HG02588 (cell line): ENCODE results near the gene KRT86.
"Not testable (repeated sequence)": the region's sequence is repeated elsewhere in the genome, so short reads cannot be mapped to it uniquely, and the experiment has no call there.

Source experiments
- ATAC-seq: cut with Tn5 transposase; IDR thresholded peaks from one replicate; pipeline ENCODE4 v1.9.1; 2021; ENCODE audit warnings: mild to moderate bottlenecking, moderate library complexity; ENCODE audit not compliant: unreplicated experiment

The KRT86 gene

DNA sequence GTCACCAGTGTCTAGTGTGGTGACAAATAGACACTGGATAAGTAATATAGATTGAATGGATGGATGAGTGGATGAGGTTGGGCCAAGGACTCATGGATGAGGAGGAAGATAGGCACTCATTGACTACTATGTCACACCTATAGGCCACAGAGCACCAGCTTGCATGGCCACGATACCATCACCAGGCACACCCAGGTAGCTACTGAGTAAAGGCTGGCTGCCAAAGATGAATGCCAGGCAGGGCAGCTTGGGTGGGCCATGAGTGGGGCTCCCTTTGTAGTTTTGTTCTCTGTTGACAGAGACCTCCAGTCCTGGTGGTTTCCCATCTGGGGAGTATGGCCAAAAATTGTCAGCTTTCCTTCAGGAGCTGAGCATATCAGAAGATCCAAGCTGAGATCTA lies 57.9 kb downstream of the KRT86 start:
- ATAC-seq, result no peak

DNA sequence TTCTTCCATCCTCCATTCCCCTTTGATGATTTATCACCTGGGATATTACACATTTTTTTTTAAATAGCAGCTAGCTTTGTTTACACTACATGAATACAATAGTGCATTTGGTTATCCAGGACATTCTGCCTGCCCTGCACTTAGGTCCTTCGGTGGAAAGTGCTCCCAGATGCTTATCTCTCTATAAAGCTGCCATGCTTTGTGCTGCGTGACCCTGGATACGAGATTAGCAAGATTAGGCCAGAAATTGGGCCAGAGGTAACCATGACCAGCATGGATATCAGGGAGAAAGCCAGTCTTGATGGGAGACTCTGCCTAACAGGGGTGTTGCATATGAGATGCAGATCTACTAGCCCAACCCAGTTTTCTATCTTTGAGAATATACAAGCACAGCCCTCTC lies 58.9 kb downstream of the KRT86 start:
- ATAC-seq, result no peak

DNA sequence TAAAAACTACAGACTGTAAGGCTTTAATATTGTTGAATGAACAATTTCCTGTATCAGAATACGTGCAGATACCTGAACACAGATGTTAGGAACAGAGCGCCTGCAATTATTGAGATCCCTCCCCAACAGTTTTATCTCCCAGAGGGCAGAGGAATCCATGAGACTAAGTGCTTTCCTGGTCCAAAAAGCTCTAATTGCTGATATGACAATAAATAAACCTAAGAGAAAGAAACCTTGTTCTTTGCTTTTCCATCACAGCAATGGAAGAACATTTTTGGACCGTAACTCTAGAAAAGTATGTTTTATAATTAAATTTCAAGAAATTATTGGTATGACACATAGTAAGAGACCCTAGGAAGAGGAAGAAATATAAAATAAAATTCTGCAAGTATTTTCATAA lies 59.7 kb downstream of the KRT86 start:
- no peak for ATAC-seq

DNA sequence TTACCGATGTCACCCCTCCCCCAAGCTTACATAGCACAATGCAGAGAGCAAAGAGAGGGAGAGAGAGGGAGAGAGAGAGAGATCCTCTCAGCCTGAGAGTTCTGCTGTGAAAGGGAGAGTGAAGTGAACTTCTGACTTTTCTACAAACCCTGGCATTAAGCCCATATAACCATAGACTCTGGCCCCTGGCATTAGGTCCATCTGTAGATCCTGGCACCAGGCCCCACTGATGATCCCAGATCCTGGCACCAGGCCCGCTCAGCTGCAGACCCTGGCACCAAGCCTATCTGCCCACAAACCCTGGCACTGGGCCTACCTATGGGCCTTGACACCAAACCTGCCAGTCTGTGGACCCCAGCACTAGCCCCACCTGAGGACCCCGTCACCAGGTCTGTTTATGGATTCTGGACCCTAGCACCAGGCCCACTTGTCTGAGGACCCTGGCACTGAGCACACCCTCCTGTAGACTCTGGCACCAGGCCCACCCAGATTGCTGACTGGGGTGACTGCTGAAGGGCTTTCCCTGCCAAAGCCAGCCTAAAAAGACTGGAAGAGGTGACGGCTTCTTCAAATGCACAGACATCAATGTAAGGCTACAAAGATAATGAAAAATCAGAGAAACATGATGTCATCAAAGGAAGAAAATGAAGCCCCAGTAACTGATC lies 61.3 kb downstream of the KRT86 start:
- ATAC-seq, result no peak

DNA sequence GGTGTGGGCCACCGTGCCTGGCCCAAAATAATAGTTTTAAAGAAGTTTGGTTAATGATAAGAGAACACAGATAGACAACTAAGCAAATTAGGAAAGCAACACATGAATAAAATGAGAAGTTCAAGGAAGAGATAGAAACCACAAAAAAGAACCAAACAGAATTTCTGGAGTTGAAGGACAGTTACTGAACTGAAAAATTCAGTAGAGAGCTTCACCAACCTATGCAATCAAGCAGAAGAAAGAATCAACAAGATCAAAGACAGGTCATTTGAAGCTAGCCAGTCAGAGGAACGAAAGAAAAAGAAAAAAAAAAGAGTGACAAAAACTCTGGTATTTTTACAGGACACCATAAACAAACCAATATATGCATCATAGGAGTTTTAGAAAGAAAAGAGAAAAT lies 62.2 kb downstream of the KRT86 start:
- ATAC-seq, result no peak

DNA sequence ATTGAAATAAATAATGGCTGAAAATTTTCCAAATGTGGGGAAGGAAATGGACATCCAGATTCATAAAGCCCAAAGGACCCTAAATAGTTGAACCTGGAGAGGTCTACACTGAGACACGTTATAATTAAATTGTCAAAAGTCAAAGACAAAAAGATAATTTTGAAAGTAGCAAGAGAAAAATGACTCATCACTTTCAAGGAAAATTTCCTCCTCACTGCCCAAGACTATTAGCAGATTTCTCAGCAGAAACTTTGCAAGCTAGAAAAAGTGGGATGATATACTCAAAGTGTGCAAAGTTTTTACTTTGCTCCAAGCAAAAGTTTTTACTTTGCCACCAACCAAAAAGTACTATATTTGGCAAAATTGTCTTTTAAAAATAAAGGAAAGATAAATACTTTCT lies 62.6 kb downstream of the KRT86 start:
- no peak for ATAC-seq

DNA sequence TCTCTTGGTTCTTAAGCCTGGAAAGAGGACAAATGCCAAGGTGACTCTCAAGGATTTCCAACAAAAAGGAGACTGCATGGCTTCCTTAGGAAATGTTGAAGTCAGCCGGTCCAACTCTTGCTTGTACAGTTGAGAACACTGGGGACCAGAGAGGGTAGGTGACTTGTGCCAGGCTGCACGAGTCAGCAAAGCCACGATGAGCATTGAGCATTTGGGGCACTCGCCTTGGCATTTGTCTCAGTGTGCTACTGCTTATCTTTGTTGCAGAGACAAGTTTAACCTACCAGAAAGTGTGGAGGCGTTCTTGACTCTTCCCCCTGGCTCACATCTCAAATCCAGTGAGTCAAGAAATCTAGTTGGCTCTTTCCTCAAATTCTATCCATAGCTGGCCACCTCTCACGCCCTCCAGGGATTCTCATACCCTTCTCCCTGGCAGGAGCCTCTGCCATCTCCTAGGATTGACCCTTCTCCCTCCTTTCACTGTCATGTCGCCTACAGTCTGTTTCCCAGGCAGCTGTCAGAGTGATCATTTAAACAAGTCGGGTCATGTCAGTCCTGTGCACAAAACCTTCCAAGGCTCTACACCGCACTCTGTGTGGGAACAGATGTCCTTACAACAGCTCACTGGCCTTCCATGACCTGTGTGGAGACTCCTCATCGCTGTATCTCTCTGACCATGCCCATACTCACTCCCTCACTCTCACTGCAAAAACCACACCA lies 64.0 kb downstream of the KRT86 start:
- no peak for ATAC-seq

DNA sequence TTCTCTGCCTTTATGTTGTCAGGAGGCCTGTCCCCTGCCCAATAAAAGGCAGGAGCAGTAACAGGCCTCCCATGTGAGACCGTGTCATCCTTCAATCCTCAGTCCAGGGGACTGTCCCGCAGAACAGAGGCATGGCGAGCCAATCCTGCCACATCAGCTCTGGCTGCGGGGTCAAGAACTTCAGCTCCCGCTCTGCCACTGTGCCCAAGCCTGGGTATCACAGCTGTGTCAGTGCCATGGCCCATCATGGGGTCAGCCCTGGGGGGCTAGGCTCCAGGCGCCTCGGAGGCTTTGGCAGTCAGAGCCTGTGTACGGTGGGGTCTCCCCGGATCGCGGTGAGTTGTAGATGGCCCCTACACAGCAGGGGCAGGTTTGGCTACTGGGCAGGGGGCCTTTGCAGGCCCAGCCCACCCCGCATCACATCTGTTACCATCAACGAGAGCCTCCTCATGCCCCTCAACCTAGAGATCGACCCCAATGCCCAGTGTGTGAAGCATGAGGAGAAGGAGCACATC lies 66.7 kb downstream of the KRT86 start:
- no peak for ATAC-seq

DNA sequence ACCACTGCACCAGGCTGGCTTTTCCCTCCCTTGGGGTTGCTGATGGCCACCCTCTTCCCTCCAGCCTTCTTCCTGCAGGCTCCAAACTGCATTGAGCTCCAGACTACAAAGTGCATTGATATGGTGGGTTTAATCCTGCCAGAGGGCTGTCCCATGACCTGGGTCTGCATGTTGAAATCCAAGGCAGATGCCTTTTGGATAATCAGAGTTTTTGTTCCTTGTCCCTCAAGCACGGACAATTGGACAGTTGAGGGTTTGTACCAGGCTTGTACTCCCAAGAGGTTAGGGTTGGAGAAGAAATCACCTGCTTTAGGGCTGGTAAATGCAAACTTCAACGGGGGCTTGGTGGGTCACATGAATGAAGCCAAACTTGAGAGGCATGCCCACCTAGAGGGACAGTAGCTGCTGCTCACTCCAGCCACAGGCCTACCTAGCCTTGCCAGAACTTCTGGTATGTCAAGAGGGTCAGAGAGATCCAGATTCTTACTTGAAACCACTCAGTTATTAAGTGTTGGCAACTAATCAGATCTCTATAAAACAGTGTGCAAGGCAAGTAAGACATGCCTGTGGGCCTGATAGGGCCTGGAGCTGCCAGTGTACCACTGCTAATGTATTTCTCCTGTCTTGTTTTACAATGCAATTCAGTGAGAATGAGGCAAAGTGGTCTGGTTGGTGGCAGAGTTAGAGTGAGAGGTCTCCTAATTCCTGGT lies 68.5 kb downstream of the KRT86 start:
- ATAC-seq, result no peak

DNA sequence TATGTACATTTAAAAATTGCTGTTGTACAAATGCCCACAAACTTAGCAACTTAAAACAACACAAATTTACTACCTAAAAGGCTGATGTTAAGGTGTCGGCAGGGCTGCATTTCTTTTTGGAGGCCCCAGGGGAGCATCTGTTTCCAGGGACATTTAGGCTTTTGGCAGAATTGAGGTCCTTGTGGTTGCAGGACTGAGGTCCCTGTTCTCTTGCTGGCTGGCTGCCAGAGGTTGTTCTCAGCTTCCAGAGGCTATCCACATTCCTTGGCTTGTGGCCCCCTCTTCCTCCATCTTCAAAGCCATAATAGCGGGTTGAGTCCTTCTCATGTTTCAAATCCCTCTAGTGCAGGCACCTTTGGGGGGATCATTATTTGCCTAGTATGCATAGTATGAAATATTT lies 69.1 kb downstream of the KRT86 start:
- no peak for ATAC-seq

DNA sequence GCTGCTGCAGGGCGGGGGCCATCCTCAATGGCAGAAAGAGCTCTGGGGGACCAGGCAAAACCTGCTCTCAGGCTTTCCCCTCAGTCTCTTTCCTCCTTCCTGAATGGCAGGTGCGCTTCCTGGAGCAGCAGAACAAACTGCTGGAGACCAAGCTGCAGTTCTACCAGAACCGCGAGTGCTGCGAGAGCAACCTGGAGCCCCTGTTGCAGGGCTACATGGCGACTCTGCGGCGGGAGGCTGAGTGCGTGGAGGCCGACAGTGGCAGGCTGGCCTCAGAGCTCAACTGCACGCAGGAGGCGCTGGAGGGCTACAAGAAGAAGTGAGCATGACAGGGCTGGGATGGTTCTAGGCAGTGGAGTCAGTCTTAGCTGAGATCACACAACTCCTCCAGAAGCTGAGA lies 69.7 kb downstream of the KRT86 start:
- ATAC-seq, result no peak

DNA sequence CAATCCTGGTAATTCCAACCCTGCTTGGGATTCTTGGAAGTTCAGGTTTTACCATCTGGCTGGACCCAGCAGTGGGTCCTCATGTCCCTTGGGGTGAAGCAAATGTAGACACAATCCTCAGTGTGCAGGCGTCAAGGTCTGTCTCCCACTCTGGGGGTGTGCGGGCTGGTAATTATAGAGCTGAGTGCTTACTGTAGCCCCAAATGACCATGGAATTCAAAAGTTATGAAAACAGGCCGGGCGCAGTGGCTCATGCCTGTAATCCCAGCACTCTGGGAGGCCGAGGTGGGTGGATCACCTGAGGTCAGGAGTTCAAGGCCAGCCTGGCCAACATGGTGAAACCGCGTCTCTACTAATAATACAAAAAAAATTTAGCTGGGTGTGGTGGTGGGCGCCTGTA lies 70.6 kb downstream of the KRT86 start:
- not testable (repeated sequence) for ATAC-seq

DNA sequence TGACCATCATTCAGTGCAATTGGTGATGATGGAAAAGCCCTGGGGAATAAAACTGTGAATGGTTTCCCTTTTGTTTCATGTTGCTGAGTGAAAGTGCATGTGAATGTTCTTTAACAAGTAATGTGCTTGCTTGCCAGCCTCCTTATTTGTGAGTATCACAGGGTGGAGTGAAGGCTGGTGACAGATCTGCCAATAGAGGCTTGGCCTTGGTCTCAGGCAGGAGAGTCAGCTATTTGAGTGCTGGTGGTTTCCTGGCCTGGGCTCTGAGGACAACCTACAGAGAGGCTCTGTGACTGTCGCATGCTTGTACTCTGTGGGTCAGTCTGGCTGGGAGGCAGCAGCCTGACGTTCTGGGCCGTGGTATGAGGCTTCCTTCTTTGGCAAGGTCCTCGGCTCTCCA lies 72.1 kb downstream of the KRT86 start:
- ATAC-seq, result no peak

DNA sequence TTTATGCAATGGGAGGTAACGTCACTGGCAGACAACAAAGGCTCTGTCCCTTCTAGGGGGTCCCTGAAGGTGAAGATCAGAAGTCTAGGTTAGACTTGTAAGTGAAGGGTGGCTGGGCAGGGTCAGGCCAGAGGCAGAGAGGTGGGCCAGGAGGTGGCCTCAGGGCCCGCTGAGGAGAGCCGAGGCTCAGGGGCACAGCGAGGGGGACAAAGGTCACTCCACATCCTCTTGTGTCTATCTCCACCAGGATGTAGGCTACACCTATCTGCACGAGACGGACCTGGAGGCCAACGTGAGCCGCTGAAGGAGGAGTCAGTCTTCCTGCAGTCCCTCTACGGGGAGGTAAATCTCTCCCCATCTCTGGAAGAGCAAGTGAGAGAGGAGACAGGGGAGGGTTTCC lies 72.6 kb downstream of the KRT86 start:
- ATAC-seq, result no peak

DNA sequence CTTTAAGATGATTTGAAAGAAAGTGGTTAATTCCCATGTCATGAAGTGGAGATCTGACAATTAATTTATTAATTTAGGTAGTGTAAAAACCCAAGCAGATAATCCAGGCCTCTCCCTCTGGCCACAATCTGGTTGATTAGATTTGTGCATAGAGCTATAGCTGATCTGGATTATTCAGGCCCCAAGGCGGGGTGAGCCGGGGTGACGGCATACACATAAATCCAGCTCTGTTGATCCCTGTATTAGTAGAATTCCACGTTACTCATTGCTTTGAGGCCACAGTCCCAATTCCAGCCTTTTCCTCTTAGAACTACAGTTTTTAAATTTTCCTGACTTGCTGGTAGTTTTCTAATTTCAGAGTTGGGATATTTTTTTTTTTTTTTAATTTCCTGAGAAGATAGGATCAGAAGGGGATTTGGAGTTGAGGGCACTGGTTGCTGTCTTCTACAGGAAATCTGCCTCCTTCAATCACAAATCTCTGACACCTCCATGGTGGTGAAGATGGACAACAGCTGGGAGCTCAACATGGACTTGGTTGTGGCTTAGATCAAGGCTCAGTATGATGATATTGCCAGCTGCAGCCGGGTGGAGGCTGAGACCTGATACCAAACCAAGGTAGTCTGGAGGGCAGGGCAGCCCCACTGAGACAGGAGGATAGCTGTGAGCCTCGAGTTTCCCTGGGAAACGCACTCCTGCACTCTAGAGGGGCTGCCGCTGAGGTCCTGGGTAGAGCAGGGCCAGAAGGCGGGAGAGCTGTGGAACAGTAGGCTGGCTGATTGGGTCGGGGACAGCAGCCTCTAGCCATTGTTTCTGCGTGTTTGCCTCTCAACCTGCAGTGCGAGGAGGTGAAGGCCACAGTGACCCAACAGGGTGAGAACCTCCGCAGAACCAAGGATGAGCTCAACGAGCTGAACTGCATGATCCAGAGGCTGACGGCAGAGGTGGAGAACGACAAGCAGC lies 73.4 kb downstream of the KRT86 start:
- ATAC-seq, result no peak

DNA sequence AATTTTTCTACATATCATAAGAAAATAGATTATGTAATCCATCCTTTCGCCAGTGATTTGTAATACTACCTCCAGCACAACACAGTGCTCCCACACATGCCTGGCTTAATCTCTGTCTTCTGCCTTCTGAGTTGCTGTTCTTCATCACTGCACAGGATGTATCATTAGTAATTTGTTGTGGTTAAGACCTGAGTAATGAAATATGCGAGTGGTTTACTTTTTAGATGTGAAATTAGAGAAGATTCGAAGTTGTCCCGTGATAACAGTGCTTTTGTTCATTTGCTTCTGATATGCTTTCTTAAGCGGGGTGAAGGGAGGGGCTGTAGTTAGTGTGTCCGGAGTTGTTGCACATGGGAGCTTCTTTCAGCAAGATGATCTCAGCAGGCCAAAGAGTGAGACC lies 74.8 kb downstream of the KRT86 start:
- ATAC-seq, result no peak

DNA sequence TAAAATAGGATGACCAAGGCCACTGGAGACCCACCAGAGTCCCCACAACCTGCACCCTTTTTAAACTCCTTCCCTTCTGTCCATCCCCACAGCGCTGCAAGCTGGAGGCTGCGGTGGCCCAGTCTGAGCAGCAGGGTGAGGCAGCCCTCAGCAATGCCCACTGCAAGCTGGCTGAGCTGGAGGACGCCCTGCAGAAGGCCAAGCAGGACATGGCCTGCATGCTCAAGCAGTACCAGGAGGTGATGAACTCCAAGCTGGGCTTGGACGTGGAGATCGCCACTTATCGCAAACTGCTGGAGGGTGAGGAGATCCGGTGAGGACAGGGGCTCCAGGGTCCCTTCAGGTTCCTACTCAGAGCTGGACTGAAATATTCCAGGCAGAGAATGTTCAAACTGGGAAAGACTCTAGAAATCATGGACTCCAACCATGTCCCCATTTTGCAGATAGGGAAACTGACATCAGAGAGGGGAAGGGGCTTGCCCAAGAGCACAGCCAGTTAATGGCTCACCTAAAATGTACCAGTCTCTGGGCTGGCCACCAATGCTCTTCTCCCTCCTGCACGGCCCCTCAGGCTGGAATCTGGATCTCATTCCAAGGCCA lies 75.7 kb downstream of the KRT86 start:
- ATAC-seq, result no peak

DNA sequence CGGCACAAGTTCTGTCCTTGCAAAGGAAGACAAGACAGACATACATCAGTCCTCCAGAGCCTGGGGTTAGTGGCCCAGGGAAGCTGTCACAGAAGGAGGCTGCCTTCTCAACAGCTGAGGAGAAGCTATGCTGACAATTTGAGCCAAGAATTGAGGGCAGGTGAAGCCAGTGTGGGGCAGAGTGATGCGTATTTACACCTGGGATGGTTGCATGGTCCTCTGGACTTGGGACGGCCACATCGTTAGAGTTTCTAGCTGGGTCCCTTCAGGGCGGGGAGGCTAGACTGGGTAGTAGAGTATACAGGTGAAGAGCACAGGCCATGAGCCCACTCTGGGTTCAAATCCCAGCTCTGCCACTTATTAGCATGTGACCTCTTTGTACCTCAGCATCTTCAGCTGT lies 76.3 kb downstream of the KRT86 start:
- no peak for ATAC-seq

DNA sequence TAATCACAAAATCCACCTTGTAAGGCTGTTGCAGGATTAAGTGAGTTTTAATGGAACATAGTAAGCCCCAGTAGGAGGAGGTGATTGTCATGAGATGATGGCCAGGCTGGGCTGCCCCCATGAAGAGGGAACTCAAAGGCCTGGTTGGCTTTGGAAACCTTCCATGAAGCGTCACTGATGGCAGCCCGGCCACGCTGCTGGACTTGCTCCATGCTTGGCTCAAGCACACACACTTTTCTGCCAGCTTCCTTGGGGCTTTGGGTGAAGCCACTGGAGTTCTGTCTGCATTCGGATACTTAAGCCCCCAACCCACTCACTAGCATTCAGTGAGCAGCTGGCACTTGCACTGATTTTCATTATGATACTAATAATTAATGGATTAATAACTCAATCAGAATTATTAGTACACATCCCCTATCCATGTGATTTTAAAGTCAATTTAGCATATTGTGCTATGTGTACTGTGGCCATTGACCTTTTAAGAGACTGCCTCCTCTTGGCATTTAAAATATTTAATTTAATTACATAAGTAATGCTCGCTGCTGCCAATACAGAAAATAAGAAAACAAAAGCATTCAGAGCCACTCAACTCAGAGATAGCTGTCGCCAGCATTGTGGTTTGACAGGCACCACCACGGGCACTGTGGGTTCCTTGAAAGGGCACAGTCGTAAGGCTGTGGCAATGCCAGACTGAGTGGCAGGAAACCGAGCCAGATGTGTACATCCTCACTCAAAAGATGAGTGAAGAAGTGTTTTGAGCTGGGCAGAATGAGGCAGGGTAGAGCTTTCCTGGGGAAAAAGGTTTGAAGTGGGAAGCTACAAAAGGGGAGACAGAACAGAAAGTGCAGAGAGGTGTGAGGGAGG lies 77.0 kb downstream of the KRT86 start:
- ATAC-seq, result no peak

DNA sequence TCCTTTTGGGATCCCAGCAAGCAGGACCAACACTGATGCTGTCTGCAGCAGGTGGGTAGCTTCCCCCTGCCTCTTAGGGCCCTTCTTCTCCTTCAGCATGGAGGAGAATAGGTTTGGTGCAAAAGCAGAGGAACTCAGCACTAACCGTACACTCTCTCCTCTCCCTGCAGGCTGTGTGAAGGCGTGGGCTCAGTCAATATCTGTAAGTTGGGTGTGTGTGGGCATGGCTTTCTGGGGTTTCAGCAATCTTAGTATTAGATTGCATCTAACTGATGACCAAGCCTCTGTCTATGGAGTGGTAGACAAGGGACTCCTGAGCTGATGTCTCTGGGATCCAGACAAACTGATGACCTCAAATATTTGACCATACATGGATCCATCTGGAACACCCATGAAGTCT lies 78.5 kb downstream of the KRT86 start:
- ATAC-seq, result no peak
